Endothelial cell of umbilical vein (primary cell): ENCODE results near the gene MBLAC1.

Source experiments
- CTCF ChIP-seq, 2 donors: IDR thresholded peaks; 1 replicate in 1 of 2; 2 replicates in 1 of 2; pipeline ENCODE4 v1.5.1; 2011; ENCODE audit warnings: low read length in 2 of 2, mild to moderate bottlenecking in 2 of 2, moderate library complexity in 2 of 2, control low read depth in 1 of 2, inconsistent platforms in 1 of 2, low read depth in 1 of 2; ENCODE audit not compliant: insufficient read depth in 1 of 2; ENCODE audit errors: extremely low read depth in 1 of 2
- EZH2 ChIP-seq: IDR thresholded peaks from 2 replicates; pipeline ENCODE4 v1.6.1; 2012; ENCODE audit warnings: borderline replicate concordance, low read depth, mild to moderate bottlenecking, moderate library complexity, low read length, inconsistent platforms; ENCODE audit not compliant: severe bottlenecking
- POLR2A ChIP-seq: IDR thresholded peaks from 2 replicates; pipeline ENCODE4 v1.6.1; 2012; ENCODE audit warnings: low read depth, mild to moderate bottlenecking, control low read depth, low read length
- POLR2AphosphoS5 ChIP-seq: IDR thresholded peaks from 2 replicates; pipeline ENCODE4 v1.6.1; 2012; ENCODE audit warnings: low read depth, mild to moderate bottlenecking, control low read depth, low read length, moderate library complexity; ENCODE audit not compliant: insufficient read depth

DNA sequence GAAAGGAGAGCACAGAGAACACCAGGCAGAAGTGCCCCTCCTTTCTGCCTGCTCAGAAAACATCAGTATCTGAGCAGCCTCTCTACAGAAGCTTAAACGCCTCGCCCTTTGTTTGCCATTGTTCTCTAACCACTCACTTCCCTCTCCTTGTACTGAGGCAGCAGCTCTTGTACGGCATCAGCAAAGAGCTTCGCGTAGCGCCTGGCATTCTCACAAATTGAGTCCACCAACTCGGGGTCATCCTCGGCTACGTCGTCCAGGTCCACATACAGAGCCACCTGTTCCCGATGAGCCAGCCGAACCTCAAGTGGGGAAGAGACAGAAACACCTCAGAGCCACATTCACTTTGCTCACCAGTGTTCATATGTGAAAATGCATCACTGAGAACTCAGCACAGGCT is 27.3 kb upstream of the MBLAC1 start:
- TF ChIP-seq CTCF (IDR thresholded peaks at IDR 0.05; ENCODE audit: extremely low read depth in 1 of 2, insufficient read depth in 1 of 2, low read depth in 1 of 2, low read length in 2 of 2) (no peak), EZH2 (no peak), POLR2A (no peak), POLR2AphosphoS5 (no peak)
